GM10847 (cell line): ENCODE measurements around the gene NEO1.

Source experiments
- POLR2A ChIP-seq: IDR thresholded peaks from 2 replicates; pipeline ENCODE4 v1.6.1; 2011; ENCODE audit not compliant: insufficient read length; ENCODE audit errors: extremely low read depth

NEO1 gene

DNA sequence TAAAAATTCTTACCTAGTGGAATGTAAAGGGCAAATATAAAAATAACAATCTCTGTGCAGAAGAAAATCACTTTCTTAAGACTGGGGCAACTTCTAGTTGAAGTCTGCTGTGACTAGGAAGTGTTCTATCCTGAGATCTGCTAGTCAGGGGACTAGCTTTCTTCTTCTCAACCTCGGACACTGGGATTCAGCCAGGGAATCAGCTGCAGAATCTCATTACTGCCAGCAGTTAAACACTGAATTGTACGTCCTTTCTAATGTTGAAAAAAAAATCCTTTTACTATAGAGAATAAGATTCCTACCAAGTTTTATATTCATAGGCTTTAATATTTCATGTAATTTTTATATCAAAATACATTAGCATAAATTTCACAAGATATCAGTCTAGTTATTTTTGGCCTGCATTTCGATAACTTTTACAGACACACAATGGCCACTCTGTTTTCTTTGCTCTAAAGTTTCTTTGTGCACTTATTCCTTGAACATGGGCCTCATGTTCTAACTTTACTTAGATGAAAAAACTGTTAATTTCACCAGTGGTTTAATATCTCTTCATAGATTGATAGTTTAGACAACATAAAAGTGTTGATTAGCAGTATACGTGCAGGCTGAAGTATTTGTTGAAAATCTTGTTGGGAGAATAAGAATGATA is 2.6 kb upstream of the NEO1 start:
- no peak for TF ChIP-seq POLR2A

DNA sequence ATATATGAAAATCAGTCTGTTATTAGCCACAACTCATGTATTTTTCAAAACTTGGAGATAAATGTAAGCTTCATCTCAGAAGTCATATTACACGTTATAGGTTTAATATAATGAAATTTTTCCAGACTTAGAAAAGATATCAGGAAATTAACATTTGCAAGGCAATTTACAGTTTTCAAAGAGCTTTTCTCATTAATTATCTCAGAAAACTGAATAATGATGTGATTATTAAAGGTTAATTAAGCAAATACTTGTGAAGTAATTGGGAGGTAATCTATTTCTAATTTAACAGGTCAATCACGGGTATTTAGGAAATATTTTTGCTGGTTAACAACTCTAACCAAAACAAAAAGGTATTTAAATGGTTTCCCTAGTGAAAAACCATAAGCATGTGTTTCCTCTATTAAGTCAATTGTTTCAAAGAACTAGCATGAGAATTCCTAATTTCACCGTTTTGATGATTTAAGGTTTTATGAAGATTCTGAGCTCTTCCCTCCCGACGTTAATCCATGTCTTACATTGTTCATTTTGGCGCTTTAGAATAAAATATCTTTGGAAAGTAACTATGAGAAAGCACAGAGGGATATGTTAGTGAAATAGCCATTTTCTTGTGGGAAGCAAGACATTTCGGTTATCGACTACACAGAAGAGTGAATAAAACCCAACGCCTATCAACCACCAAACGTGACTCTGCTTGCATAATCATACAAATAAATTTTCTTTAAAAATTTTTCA is 1.5 kb upstream of the NEO1 start:
- no peak for TF ChIP-seq POLR2A

DNA sequence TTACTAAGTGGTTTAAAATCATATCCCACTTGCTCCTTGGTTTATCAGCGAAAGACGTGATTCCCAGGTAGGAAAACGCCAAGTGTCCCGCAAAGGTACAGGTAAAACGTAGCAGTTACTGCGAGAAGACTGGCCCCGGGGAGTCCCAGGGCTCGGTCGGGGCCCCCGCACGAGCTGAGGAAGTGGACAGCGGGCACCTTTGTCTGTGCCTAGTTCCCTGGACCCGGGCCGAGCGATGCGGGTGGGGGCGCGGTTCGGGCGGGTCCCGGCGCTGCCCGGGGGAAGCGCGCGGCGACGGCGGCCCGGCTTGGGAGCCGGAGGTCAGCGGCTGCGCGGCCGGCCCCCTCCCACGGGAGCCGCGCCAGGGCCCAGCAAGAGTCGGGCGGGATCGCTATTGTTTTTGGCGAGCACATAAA is 864 bp upstream of the NEO1 start:
- no peak for TF ChIP-seq POLR2A

DNA sequence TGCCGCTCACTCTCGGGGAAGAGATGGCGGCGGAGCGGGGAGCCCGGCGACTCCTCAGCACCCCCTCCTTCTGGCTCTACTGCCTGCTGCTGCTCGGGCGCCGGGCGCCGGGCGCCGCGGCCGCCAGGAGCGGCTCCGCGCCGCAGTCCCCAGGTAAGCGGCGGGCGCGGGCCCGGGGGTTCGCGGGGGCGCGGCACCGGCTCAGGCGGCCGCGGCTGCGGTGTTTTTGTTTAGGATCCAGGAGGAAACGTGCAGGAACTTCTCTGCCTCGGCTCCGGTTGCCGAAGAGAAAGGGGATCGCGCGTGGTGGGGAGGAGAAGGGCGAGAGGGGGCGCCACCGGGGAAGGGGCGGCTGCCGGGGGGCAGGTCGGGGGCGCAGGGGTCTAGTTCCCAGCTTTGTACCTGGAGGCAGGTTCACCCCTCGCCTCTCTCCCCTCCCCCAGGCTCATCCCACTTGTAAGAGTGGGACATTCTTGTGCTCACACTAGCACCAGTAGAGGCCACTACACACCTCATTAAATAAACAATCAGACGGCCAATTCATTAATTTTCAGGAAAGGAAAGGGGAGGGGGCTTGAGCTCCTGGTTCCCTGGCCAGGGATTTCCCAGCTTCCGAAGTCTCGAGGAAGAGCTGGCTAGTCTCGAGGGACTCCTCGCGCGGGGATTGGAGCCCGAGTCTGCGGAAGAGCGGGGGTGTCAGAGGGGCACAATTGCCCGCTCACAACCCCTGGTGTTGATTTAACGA is 562 bp downstream of the NEO1 start:
- no peak for TF ChIP-seq POLR2A

DNA sequence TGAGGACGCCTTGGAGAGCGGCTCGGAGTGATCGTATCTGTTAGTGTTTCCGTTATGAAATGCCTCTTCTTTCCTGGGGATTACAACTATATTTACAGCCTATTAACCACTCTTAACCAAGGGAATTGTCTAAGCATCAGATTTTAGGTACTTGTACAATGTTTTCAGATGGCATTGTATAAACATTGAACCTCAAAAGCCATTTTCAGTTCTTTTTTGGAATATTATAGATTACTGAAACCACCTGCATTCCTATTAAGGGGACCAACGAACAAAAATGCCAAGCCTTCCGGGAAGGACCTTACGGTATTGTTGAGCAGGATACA is 1.1 kb downstream of the NEO1 start:
- no peak for TF ChIP-seq POLR2A

DNA sequence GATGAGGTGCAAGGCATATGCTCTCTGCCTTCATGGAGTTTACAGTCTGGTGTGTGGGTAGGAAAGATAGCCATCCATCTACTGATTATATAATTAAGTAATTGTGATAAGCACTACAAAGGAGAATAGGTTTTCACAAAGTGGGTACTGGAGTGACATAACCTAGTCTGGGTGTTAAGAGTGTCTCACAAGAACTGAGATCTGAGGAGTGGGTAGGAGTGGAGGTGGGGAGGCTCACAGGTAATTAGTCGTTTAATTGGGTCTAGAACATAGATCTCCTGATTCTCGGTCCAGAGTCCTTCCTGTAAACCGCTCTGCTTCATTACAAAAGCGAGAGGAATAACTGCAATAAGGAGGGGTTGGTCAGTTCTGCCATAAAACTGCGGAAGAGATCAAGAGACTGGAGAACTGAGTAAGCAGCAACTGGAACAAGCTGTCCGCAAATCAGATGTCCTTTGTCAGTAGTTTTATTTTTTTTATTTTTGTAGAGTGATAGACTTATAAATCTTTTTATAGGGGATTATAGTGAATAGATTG is 2.2 kb downstream of the NEO1 start:
- no peak for TF ChIP-seq POLR2A

DNA sequence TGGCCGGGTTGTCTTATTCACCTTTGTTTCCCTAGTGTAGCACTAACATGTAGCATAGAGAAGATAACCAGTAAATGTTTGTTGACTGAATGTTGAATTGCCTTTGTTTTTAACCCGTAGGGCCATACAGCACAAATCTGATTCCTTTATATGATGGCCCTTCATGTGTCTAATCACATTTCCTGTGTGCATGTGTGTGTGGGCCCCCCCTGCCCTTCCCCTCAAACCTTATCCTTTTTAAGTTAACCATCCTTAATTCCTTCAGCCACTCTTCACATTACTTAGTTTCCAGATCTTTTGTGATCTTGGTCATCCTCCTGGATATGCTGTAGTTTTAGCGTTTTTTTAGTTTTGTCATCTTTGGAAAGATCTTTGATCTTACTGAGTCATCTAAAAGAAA is 4.2 kb downstream of the NEO1 start:
- TF ChIP-seq POLR2A, result no peak

DNA sequence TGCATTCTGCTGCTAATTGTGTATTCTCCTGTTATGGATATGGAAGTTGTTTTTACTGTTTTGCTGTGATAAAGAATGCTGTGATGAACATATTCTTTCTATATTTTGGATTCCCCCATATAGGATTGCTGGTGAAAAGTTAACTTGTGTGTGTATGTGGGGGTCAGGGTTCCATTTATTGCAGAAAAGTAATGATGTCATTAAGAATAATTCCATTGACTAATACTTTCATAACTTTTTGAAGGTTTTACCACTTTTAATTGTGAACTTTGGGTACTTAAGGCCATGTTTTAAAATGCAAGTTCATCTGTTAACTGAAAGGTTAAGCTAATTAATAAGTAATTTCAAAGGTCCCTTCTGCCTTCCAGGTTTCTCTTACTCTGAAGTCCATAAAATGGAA is 6.2 kb downstream of the NEO1 start:
- no peak for TF ChIP-seq POLR2A

DNA sequence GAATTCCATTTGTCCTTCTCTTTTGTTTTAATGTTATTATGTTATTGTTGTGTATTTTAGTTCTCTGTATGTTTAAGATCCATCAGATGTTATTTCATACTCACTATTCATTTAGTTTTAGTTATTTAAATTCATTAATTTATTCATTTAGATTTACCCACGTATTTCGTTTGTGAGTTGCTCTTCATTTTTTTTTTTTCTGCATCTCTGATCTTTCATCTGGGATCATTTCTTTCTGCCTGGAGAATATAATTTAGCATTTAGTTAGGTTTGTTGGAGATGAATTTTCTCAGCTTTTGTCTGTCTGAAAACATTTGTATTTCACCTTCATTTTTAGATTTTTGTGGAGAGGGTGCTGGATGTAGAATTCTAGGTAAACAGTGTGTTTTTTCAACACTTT is 12.9 kb downstream of the NEO1 start:
- no peak for TF ChIP-seq POLR2A

DNA sequence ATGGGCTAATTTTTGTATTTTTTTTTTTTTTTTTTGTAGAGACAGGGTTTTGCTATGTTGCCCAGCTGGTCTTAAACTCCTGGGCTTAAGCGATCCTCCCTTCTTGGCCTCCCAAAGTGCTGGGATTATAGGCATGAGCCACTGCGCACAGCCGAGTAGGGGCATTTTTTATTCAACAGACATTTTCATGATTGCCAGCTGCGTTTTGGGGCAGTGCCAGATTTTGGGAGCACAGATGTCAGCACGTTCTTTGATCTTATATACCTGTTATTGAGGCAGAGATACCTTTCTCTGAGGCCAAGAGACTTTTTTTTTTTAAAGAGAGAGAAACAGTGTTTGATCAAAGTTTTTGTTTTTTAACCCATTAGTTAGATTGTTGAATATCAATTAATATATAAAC is 16.8 kb downstream of the NEO1 start:
- no peak for TF ChIP-seq POLR2A

DNA sequence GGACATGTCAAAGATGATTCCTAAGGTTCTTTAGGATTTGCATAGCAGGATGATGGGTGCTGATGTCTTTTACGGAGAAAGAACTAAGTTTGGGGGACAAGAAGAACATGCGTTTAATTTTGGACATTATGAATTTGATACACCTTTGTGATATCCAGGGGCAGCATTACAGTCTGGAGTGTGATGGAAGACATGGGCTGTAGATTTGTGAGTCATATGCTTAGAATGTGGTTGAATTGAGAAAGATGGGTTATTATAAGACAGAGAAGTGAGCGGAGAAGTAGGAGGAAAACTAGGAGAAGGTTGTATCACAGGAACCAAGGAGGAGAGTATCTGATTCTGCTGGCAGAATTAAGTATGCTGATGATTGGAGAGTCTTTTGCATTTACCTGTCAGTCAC is 20.6 kb downstream of the NEO1 start:
- TF ChIP-seq POLR2A, result no peak

DNA sequence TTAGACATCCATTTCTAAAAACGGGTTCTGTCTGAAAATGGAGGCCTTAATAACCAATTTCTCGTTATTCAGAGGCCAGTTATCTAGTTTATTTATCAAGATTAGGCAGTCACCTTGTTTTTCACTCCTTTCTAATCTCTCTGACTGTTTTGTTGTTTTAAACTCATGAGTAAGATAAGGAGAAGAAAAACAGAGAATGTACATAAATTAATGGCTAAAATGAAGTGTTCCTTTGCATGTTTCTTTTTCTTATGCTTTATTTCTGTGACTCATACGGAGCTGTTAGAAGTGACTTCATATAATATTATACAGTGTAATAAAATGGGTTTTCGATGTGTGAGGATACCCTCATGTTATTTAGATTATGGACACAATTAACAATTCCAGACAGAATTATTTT is 22.0 kb downstream of the NEO1 start:
- no peak for TF ChIP-seq POLR2A

DNA sequence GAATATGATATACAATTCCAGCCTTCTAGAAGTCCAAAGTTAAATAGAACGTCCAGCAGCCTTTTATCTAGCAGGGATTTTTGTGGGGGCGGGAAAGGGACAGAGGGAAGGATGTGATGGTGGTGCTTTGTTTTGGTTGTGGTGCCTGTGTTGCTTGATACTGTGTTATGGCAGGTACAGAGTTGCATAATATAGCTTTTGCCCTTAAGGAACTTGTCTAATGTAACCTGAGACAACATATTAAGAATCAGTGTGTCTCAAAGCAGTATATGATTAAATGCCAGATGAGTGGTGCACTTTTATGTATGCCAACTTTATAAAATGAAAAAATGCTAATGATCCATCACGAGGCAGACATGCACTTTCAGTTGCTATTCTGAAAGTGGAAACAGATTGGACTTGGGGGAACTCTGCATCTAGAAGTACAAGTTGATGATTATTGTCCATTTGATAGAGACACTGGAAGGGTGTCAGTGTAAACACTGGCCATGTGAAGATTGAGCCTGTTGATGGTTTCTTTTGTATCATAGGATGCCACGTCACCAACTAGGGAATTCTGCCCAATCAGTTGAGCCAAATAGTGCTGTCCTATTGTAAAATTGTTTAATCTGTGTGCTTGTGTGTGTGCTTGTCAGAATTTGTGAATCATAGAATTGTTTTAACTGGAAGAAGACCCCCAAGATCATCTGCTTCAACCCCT is 23.0 kb downstream of the NEO1 start:
- no peak for TF ChIP-seq POLR2A

DNA sequence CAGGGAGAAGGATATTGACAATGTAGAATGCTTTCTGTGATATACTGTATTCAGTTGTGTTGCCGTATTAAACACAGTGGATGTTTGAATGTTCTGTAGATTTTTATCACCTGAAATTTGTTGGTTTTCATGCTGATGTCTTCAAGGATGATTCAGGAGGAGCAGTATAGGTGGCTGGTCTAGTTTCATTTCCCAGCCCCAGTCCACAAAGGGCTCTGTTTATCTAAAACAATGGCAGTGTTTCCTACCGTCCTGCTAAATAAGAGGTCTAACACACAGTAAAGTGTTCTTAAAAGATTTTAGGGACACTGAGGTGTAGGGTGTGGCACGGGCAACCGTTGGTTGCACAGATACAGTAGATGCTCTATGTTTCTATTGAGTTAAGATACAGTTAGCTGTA is 26.0 kb downstream of the NEO1 start:
- TF ChIP-seq POLR2A, result no peak

DNA sequence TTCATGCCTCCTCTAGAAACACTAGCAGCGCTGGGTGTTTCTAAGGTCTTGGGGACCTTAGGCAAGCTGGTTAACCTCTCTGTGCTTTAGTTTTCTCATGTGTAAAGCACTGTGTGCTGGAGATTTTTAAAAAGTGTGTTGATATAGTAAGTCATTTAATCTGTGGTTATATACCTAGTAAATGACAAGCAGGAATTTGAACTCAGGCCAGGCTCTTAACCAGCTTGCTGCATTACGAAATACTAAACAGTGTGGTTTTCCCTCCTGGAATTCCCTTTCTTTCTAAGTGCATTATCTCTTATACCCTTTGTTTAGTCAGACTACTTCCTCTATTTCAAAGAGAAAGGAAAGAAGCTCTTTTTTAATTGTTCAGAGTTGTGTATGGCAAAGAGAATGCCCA is 26.5 kb downstream of the NEO1 start:
- TF ChIP-seq POLR2A, result no peak

DNA sequence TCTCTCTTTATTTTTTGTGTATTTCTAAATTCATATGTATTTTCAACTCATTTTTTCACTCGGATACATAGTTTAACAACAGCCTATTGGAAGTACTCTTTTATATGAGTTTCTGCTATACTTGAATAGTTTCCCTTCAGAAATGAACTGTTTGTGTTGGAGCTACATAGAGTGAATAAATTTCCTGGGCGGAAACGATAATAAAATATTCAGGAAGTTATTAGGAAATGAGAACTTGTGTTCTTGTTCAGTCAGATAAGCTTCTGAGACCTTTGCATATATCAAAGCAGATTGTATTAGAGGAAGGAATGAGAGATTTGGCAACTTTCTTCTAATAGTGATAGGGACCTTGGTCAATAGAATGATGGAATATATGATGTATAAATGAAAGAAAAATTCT is 27.3 kb downstream of the NEO1 start:
- no peak for TF ChIP-seq POLR2A
